HG02642 (cell line): Measurements from ENCODE around the gene LIX1.
"Not testable (repeated sequence)": the region's sequence is repeated elsewhere in the genome, so short reads cannot be mapped to it uniquely, and the experiment has no call there.

Experiments used
- ATAC-seq: cut with Tn5 transposase; IDR thresholded peaks from one replicate; pipeline ENCODE4 v1.9.1; 2021; ENCODE audit warnings: mild to moderate bottlenecking; ENCODE audit not compliant: unreplicated experiment, poor library complexity

Gene LIX1

DNA sequence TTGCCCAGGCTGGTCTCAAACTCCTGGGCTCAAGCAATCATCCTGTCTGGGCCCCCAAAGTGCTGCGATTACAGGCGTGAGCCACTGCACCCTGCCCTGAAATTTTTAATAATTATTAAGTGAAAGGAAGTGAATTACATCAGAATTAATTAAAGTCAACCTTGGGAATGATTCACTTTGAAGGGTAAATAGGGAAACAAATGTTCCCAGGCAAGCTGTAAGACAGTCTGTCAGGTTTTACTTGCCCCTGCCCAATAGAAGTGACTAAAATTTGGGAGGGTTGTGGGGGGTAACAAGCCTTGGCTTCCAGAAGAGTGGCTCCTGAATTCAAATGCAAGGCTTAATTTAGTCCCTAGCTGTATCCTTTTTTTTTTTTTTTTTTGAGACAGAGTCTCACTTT is 1.3 kb upstream of the LIX1 start:
- no peak for ATAC-seq

DNA sequence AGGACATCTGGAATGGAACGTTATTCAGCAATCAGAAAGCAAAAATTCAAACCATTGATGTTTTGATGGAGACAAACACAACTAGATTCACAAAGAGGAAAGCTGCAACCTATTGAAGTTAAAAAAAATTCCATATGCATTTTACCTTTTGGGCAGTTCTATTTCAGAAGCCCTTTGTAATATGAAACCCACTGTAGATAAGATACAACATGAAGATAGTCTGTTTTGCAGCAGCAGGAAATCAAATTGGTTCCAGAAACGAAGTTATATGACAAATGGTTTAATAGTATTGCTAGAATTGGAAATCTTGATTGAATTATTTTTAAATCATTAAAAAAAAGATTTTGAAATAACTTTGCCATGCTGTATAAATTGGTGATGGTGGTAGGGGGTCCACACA is 872 bp downstream of the LIX1 start:
- no peak for ATAC-seq

DNA sequence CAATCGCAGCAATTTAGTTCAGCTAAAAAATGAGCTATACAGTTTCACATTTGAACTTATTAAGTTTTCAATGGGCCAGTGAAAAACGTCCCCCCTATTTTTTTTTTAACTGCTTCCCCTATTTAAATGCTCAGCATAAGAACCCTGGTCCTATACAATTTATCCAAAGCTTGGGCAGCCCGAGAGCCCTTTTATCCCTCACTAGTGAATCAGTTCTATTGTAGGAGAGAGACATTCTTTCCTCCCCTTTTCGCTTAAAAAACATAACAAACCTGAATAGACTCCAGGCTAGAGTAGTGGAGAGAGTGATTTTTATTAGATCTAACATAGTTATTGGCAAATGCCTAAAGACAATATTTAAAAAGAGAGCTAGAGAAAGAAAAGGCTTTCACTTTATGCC is 1.4 kb downstream of the LIX1 start:
- ATAC-seq: no peak

DNA sequence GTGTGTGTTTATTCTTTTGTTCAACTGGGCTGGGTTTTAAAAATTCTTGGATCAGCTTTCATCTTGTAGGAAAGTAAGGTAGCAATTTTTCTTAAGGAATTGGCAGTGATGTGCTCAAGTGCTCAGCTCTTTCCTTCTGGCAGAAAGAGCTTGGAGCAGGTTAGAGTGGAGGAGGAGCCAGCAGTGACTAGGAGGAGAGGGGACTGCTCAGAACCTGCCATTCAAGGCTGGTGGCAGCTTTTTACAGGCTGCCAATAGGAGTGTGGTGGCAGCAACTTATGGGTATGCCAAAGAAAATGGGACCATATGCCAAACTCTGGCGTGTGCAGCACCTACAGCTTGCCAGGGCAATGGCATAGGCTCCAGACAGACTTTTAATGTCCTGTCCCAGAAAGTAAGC is 2.2 kb downstream of the LIX1 start:
- ATAC-seq: not testable (repeated sequence)

DNA sequence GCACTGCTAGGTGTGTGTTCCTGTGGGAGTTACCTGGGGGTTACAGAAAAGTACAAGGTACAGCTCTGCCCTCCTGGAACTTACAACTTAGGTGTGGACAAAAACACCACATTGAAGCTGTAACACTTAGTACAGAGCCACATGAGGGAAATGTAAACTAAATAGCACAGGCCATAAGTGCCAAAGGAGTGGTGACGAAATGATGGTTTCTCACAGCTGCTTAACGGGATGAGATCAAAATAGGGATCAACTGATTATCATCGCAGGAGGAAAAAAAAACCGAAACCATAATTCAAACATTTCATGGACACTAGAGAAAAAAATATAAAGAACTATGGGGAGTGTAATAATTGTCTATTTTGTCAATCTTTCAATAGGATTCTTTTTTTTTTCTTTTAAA is 5.9 kb downstream of the LIX1 start:
- no peak for ATAC-seq

DNA sequence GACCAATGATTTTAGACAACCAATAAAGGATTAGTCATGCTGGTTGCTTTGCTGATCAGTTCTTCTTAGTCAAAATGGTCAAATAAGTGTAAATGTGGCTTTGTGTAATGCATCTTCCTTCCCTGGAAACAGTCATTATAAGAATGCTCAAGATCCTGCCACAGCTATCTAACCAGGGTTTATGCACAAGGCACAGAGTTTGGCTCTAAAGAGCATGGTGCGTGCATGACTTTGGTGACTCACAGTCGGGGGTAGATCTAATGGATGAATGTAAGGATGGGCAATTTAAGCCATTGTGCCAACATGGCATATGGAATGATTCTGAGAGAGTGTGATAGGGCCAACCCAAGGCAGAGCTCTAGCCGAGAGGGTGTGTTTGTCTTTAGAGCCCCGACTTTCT is 6.5 kb downstream of the LIX1 start:
- no peak for ATAC-seq

DNA sequence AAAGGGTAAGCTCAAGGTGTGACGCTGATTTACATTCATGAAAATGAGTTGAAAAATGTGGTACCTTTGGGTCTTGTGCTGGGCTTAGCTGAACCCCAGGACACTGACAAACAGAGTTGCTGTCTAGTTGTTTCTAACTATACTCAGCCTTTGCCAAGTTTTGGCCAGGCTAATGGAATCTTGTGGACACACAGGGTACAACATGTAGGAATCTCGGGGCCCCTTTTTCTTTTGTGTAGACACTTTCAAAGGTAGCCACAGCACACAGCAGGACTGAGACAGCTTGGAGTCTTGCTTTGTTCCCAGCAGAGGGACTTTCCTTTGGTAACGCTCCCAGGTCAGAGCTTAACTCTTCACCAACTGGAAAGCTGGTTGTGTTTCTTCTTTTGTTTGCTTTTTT is 7.8 kb downstream of the LIX1 start:
- ATAC-seq: no peak

DNA sequence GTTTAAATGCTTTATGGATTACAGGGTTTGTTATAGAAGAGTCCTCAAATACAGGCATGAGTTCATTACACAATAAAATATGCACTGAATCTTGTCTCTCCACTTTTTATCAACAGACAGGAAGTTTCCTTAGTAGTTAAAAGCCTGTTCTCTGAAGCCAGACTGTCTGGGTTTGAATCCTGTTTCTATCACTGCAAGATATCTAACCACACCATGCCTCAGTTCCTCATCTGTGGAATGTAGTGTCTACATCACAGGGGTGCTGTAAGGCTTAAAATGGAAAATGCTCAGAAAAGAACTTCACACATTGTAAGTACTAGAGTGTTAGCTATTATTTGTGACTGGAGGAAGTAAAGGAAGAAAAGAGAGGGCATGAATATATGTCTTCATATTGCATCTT is 9.3 kb downstream of the LIX1 start:
- ATAC-seq: no peak

DNA sequence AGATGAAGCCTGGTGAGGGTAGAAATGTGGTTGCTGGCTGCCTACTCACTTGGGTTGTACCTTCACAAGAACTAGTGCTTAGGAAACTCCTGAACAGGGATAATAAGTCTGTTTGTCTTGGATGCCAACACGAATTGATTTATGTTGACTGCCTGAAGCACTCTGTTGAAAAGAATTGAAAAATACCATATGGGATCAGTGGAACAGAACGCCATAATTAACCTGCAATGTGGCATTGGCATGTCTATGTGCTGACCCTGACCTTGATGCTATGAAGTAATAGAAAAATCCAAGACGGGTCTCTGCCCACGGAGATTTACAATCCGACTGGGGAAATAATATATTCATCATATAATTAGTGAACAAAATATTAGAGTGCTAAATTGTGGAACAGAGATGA is 10.5 kb downstream of the LIX1 start:
- ATAC-seq: no peak

DNA sequence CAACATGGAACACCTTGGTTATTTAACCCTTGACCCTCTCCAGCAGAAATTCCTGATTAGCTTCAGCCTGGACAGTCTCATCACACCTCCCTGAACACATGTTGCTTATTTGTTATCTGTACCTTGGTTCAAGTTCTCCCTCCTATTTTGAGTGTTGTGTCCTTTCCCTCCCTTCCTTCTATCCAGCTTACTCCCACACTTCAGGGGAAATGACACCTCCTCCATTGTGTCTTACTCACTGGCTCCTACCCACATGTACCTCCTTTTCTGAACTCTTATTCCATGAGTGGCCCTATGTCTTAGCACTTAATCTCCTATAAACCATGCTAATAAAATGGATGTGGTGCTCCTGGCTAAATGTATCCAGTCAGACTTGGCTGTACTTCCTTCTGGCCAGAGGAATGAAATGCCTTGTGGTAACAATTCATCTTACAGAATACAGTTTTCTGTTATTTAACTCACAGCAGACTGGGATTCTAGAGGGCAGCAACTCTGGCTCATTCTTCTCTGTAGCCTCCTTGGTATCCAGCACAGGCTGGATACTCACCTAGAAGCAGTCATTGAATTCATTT is 11.2 kb downstream of the LIX1 start:
- no peak for ATAC-seq

DNA sequence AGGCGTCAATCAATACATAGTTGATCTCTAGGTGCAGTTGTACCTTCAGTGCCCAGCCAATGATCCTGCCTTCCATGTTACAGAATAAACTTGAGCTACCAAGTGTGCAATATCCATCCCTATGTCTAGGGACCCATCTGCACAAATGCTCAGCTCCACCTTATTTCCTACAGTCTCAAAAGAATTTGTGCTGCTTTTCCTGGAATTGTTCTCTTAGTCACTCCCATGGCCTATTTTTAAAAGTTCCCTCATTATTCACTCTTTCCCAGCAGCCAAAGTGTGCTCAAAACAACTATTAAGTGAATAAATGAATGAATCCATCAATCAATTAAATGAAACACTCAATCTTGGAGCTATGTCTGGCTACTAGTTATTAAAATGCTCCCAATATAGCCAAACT is 14.7 kb downstream of the LIX1 start:
- no peak for ATAC-seq

DNA sequence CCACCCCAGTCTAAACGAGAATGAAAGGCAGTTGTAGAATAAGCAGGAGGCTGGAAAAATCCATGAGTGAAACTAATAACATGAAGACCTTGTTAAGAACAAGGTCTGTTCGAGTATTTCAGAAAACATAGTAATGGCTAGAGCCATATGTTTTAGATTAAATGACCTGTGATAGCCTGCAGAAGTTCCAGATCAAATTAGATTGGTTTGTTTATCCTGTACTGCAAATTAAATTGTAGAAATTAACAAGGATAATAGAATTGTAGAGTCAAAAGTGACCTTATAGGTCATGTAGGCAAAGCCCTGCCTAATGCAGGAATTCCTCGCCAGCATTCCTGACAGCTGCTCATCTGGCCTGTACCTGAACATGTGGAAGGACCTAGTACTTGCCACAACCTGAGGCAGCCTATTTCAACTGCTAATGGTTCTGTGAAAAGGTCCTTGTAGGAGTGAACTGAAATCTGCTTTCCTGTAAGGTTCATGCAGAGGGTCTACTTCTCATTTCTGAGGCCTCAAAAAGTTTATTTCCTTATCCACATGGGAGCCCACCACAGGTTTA is 17.2 kb downstream of the LIX1 start:
- no peak for ATAC-seq

DNA sequence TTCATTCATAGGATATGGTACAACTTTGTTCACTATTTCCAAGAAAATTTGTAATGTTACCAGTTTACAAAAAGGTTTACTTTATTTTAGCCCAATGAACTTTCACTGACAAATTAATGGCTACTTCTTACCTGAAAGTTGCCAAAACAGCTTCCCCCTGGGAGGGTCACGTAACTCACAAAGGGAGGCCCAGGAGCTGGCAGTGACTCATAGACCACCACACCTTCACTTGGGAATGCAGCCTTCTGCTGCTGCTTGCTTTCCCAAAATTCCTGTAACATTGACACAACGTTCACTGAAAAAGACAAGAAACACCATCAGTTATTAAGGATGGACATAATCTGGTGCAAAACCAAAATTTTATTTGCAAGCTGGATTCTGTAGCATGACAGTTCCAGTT is 18.1 kb downstream of the LIX1 start:
- ATAC-seq: no peak

DNA sequence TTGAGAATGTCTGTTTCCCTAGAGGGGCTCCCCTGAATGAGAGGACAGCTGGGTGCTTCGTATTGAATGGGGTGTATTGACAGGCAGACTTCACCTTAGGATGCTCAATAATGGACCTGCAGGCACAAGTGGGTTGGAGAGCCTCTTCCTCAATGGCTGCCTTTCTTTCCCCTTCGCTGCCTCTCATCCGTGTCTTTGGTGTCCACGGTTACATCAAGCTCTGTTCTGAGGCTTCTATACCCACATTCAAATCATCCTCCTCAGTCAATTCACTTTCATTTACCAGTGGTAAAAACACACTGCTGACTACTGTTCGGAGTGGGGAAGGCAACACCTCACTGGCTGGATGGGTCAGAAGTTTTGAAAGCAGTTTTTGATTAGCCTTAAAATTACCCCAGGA is 20.6 kb downstream of the LIX1 start:
- no peak for ATAC-seq

DNA sequence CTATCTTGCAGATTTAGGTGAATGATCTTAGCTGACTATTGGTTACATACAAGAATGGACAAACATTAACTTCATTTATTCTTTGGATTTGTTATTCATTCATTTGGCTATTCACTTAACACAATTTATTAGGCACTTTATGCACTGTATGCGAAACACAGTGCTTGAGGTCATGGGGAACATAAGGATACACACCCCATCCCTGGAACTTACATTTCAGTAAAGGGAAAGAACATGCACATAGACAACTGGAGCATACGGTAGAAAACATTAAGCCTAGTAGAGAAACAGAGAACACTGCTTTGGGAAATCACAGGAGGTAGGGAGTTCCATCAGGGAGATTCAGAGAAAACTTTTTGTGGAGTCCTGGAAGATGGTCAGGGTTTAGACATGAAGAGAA is 22.2 kb downstream of the LIX1 start:
- no peak for ATAC-seq

DNA sequence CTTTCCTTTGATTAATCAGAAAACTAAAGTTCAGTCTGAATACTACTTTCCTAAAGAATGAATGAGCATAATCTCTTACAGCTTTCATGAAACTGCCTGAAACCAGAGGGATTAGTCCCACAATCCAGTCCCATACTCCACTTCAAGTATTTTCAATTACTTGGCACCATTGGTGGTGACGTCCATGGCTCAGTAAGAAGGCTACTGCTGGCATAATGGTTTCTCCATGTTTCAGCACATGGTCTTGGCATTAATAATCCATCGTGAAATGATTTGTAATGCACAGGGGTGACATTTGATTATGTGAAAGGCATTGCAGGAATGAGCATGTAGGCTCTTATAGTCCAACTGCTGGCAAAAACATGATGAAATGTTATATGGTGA is 23.4 kb downstream of the LIX1 start:
- no peak for ATAC-seq

DNA sequence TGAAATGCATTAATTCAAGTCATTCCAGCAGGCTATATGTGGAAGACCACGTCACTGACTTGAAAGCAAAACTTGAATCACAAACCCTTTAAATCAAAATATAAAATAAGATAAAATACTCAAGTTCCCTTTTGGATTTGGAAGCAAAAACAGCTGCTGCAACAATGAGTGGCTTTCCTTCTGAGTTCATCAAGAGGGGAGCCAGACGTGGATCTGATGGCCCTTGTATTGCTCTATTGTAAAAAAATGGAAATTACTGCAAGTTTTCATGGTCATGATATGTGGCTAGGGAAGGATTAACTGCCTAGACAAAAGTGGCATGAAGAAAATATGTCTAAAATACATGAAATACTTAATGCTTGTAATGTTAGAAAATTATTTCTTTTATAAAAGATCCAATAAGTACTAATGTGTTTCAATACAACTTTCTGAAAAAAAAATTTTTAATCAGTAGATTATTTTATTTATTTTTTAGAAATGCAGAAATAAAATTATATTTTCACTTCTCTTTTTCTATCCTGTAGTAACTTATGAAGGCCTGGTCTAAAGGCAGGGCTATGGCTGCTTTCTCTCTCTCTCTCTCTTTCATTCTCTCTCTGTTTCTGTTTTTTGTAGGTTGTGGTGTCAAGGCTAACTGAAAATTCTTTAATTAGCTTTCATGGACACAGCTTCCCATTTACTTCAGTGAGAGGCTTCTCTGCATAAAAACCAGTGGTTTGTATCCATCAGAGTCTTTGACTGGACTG is 24.0 kb downstream of the LIX1 start:
- ATAC-seq: no peak

DNA sequence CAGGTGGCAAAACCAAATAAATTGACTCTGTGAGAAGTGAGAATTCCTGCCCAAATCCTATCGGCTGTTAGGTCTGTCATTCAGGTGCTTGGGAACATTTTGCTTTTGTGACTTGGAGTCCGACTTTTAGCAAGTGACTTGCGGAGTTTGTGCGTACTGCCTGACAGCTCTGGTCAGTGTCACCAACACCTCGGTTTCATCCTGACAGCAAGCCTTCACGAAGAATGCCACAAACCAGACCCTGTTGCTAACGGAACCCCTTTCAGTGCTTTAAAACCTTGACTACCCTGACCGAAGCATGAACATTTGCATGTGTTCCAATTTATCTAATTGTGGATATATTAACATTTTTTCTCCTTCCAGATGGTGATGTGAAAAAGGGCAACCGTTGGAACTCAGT is 26.5 kb downstream of the LIX1 start:
- ATAC-seq: no peak

DNA sequence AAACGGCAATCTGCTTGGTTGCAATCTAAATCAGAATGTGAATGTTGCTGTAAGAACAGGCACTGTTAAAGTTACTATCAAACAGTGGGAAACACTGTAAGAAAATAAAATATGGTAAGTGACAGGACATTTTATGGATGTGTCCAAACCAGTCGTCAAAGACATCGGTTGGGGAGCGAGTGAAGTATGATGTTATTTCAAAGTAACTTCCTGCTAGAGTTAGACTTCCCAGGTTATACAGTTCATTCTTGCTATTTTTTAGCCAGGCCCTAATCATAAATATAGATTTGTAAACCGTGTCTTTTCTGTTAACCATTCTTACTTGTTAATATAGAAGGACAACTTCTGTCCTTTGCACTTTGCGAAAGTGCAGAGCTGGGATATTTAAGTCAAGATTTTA is 30.2 kb downstream of the LIX1 start:
- ATAC-seq: no peak

DNA sequence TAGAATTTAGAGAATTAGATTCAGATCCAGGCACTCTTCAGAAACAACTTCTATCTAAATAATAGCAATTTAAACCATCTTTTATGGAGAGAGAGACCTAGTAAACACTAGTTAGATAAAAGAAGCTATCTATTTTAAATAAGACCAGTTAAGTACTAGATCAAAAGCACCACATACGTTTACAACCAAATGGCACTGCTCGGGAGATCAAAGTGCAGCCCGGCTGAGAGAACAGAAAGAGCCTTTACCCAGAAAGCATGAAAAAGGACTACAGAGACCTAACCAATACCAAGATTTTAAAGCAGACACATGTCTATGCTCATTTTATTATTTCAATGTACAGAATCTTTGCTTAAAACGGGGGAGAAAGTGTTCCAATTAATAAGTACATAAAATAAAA is 30.8 kb downstream of the LIX1 start:
- ATAC-seq: no peak

DNA sequence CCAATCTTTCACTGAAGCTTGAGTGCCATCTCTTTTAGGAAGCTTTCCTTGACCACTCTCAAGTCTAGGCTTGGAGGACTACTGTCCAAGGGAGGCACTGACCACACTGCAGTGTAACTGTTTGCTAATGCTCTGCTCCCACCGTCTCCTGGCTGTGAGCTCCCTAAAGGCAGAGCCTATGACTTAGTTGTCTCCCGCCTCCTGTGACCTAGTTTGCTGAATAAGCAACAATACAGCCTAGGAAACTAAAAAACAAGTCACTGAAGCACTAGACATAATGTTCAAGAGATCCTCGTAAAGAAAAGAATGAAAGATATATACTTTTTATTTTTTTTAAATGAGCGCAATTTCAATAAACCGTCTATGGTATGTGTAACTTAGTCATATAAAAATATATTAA is 31.4 kb downstream of the LIX1 start:
- no peak for ATAC-seq

DNA sequence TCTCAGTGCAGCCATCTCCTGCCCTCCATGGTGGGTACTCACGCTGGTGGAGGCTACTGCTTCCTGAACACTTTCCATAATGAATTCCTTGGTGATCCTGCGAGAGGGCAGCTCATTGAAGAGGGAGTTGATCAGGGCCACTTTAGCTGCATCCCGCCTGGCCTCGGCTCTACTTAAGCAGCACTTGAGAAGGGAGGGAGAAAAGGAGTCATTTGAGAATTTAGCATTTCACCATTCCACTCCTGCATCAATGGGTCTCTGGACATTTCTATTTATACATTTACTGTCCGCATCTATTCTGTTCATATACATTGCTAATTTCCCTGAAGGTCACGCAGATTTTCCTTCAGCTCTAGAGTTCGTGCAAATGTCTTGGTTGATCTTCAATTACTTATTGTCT is 35.1 kb downstream of the LIX1 start:
- no peak for ATAC-seq
